ENCODE data around the gene CCDC148. TPM values are rescaled to one million over a fixed set of nuclear protein-coding genes. Genes with fewer than 3 reads are reported as not detected.
A peak's percentile ranks its signal among the peaks of the same experiment; 100 is the strongest.

The CCDC148 gene
- total RNA-seq, 3 donors from 2014 or later (not counting 1 experiment from before 2014, with no cell fraction given): not detected

GRCh38 chr2:158221063-158222020, 235.2 kb downstream of the CCDC148 start:
- no peaks in the 10 kb centered on the region for H3K9me3 ChIP-seq (ENCODE audit: control insufficient read depth, insufficient read depth, low read length)
- no peak for TF ChIP-seq CTCF (IDR thresholded peaks at IDR 0.05)
- H3K4me3 ChIP-seq (ENCODE audit: low read length): no peak overlapping the region
- no peak for DNase-seq
- Mint-ChIP-seq H3K4me3 (no peak overlapping the region), H3K9me3 (peaks cover 0 to 4% of the 10 kb centered on the region in 2 donors), H3K36me3 (no peaks in the 10 kb centered on the region), H3K27ac (no peak overlapping the region), H3K27me3 (ENCODE audit: low read depth in 2 of 2) (no peaks in the 10 kb centered on the region), H3K4me1 (no peaks in the 10 kb centered on the region)
- no peaks in the 10 kb centered on the region for H3K27me3 ChIP-seq (ENCODE audit: control insufficient read depth, insufficient read depth, low read length)
- H3K36me3 ChIP-seq (ENCODE audit: control insufficient read depth, insufficient read depth, low read length): no peaks in the 10 kb centered on the region
- WGBS (ENCODE audit: insufficient coverage): 47% methylated on average over 2 of the region's 4 CpGs
- no peak for ATAC-seq
- intact Hi-C loops (cut with micrococcal nuclease): no loop called here
- H3K27ac ChIP-seq (ENCODE audit: low read length): no peak overlapping the region
- H3K4me1 ChIP-seq (ENCODE audit: control insufficient read depth, insufficient read depth, low read length): no peaks in the 10 kb centered on the region

- no peak for DNase-seq
- 0% methylated on average over 4 of the region's 8 CpGs for WGBS (ENCODE audit: insufficient coverage)
Measured at GRCh38 chr2:158217593-158217992, 239.0 kb downstream of the CCDC148 start.

GRCh38 chr2:158214431-158214830, 242.1 kb downstream of the CCDC148 start:
- no peaks in the 10 kb centered on the region for H3K36me3 Mint-ChIP-seq
- H3K4me1 Mint-ChIP-seq: peaks cover 0 to 5% of the 10 kb centered on the region in 2 donors
- no peak overlapping the region for H3K27ac Mint-ChIP-seq
- ATAC-seq: no peak
- DNase-seq: peak in 1 of 2 donors; percentile 4
- peaks cover 0 to 2% of the 10 kb centered on the region in 2 donors for H3K9me3 Mint-ChIP-seq
- Histone ChIP-seq H3K4me3 (ENCODE audit: low read length) (no peak overlapping the region), H3K27me3 (ENCODE audit: control insufficient read depth, insufficient read depth, low read length) (no peaks in the 10 kb centered on the region), H3K9me3 (ENCODE audit: control insufficient read depth, insufficient read depth, low read length) (no peaks in the 10 kb centered on the region), H3K36me3 (ENCODE audit: control insufficient read depth, insufficient read depth, low read length) (no peaks in the 10 kb centered on the region), H3K27ac (ENCODE audit: low read length) (no peak overlapping the region), H3K4me1 (ENCODE audit: control insufficient read depth, insufficient read depth, low read length) (no peaks in the 10 kb centered on the region)
- WGBS (ENCODE audit: insufficient coverage): 8% methylated on average over 1 of the region's 2 CpGs
- no peak for TF ChIP-seq CTCF (IDR thresholded peaks at IDR 0.05)
- no peaks in the 10 kb centered on the region for H3K27me3 Mint-ChIP-seq (ENCODE audit: low read depth in 2 of 2)
- intact Hi-C loops (cut with micrococcal nuclease): no loop called here
- H3K4me3 Mint-ChIP-seq: no peak overlapping the region

More at GRCh38 chr2:158217593-158217992, 239.0 kb downstream of the CCDC148 start:
- no peak for TF ChIP-seq CTCF (IDR thresholded peaks at IDR 0.05)
- Mint-ChIP-seq H3K27ac (no peak overlapping the region), H3K9me3 (peaks cover 0 to 4% of the 10 kb centered on the region in 2 donors), H3K4me3 (no peak overlapping the region), H3K27me3 (ENCODE audit: low read depth in 2 of 2) (no peaks in the 10 kb centered on the region), H3K4me1 (peaks cover 0 to 5% of the 10 kb centered on the region in 2 donors), H3K36me3 (no peaks in the 10 kb centered on the region)
- Histone ChIP-seq H3K36me3 (ENCODE audit: control insufficient read depth, insufficient read depth, low read length) (no peaks in the 10 kb centered on the region), H3K27ac (ENCODE audit: low read length) (no peak overlapping the region), H3K9me3 (ENCODE audit: control insufficient read depth, insufficient read depth, low read length) (no peaks in the 10 kb centered on the region), H3K4me3 (ENCODE audit: low read length) (no peak overlapping the region), H3K27me3 (ENCODE audit: control insufficient read depth, insufficient read depth, low read length) (no peaks in the 10 kb centered on the region), H3K4me1 (ENCODE audit: control insufficient read depth, insufficient read depth, low read length) (no peaks in the 10 kb centered on the region)
- intact Hi-C loops (cut with micrococcal nuclease): no loop called here
- no peak for ATAC-seq
